HG03460 (cell line): ENCODE measurements around the gene RPS13.
"Not testable (repeated sequence)": the region's sequence is repeated elsewhere in the genome, so short reads cannot be mapped to it uniquely, and the experiment has no call there.

Experiments used
- ATAC-seq: cut with Tn5 transposase; IDR thresholded peaks from one replicate; pipeline ENCODE4 v1.9.1; 2021; ENCODE audit not compliant: unreplicated experiment

Gene RPS13

DNA sequence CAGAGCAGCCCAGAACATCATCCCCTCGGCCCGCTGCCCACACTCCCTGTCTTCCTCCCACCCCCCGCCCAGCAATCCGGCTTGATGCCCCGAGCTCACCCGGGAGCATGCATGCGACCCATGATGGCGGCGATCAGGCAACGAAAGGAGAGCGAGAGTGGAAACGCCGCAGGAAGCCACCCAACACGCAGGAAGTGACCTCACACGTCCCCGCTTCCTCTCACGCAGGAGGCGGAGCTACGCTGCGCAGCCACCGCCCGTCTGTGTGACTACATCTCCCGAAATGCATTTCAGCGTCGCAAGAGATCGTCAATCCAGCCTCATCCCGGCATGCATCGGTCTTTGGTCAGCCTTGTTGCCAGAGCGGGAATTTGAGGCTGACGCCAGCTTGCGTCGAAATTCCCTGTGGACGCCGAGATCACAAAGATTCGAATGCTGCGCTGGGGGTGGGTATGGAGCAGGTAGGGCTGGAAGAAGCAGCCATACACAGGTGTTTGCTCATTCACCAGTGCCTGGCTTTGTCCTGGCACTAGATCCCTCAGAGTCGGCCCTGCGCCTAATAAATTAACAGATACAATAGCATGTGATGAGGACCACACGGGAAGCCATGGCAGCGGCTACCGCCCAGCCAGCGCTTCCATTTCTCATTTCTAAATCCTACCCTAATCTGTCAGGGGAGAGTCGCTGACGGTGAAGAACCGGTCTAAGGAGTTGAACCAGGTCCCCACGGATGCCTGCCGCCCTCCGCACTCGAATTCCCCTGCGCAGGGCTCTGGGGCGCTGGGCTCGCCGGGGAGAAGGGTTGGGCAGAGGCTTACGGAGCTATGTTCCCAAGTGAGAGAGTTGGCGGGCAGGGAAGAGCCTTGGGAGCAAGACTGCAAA lies at the start of gene RPS13:
Gene RPS13, minus strand, starts transcription at position 148 of the 882 bp plus-strand sequence. Its CDS starts 26 bp downstream, at position 122.
- ATAC-seq = peak; percentile 94

DNA sequence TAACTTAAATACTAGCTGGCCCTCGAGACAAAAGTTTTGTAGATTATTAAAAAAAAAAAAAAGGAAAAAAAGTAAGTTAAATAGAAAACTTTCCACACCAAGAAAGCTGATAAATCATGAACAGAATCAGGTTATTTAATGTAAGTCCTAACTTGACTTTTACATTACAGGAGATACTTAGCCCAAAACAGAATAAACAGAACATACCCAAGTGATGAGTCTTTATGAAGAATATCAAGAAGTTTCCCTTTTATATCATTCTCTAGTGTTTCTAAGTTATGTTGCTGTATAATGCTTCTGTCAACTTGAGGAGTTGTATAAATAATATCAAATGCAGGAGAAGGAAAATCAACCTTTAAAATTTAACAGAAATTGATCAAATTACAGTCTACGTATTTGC lies 44.5 kb upstream of the RPS13 start:
- no peak for ATAC-seq

DNA sequence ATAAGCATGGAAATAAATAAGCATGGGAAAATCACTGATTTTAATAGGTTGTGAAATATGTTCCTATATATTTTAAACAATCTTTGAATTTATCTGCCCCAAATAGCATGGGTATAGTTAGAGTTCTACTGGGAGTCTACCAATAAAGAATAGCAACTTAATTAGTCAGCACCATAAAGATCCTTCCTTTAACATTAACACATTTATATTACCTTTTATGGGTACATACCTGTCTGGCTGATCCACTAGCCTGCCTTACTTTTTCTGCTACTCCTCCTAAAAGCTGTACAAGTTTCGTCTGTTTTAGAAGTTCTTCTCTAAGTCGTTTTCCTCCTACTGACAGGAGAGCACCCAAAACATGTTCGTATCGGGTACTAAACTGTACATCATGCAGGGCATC lies 39.8 kb upstream of the RPS13 start:
- ATAC-seq = no peak

- ATAC-seq = no peak
Observed at GRCh38 chr11:17116117-17116516, 38.6 kb upstream of the RPS13 start.

- ATAC-seq = not testable (repeated sequence)
Observed at GRCh38 chr11:17107745-17108144, 30.3 kb upstream of the RPS13 start.

DNA sequence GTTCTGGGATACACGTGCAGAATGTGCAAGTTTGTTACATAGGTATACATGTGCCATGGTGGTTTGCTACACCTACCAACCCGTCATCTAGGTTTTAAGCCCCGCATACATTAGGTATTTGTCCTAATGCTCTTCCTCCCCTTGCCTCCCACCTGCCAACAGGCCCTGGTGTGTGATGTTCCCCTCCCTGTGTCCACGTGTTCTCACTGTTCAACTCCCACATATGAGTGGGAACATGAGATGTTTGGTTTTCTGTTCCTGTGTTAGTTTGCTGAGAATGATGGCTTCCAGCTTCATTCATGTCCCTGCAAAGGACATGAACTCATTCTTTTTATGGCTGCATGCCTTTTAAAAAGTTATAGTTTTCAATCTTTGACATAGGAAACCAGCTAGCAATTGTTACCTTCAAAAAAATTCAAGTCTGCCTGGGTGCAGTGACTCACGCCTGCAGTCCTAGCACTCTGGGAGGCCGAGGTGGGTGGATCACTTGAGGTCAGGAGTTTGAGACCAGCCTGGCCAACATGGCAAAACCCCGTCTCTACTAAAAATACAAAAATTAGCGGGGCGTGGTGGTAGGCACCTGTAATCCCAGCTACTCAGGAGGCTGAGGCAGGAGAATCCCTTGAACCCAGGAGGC lies 28.1 kb upstream of the RPS13 start:
- ATAC-seq = not testable (repeated sequence)

DNA sequence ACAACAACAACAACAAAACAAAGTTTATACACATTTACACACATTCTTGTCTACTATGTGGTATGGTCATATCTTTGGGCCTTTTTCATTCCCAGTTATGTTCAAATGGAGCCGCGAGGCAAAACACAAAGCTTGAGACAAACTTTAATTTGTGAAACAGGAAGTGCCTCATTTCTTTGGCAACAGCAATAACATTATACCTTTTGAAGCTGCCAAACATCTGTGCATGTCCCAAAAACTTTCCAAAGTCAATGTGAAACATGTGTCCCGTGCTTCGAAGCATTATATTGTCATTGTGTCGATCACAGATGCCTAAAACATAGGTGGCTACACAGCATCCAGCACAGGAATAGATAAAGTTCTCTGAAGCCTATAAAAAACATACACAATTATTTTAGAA lies 25.0 kb upstream of the RPS13 start:
- no peak for ATAC-seq

- ATAC-seq = no peak
Observed at GRCh38 chr11:17098658-17099057, 21.2 kb upstream of the RPS13 start.

DNA sequence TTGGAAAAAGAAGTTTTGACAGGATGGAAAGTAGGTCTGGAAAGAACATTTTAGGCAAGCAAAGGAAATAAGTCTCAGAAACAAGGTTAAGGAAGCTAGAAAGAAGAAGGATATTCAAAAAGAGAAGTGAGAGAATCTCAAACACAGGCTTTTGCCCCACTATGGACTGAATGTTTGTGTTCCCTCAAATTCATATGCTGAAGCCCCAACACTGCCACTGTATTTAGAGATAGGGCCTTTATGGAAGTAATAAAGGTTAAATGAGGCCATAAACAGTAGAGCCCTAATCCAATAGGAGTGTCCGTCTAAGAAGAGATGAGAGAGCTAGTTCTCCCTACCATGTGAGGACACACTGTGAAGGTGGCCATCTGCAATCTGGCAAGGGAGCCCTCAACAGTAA lies 20.6 kb upstream of the RPS13 start:
- ATAC-seq = no peak

GRCh38 chr11:17085976-17086375 lies 8.5 kb upstream of the RPS13 start:
- ATAC-seq = not testable (repeated sequence)

DNA sequence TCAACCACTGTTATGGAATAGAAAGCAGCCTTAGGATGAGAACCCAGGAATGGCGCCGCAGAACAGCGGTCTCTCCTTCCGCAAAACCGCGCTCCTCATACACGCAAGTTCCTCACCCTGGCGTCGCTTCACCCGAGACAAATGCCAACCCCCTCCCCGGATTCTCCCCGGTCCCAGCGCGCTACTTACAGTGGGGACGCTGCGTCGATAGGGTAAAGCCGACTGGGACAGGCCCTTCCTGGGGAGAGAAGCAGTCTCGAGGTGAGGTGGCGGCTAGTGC lies 287 bp downstream of the RPS13 start:
- peak; percentile 9 for ATAC-seq

- no peak for ATAC-seq
Observed at GRCh38 chr11:17076517-17077239, 789 bp downstream of the RPS13 start.

- no peak for ATAC-seq
Observed at GRCh38 chr11:17075506-17075905, 2.0 kb downstream of the RPS13 start.

DNA sequence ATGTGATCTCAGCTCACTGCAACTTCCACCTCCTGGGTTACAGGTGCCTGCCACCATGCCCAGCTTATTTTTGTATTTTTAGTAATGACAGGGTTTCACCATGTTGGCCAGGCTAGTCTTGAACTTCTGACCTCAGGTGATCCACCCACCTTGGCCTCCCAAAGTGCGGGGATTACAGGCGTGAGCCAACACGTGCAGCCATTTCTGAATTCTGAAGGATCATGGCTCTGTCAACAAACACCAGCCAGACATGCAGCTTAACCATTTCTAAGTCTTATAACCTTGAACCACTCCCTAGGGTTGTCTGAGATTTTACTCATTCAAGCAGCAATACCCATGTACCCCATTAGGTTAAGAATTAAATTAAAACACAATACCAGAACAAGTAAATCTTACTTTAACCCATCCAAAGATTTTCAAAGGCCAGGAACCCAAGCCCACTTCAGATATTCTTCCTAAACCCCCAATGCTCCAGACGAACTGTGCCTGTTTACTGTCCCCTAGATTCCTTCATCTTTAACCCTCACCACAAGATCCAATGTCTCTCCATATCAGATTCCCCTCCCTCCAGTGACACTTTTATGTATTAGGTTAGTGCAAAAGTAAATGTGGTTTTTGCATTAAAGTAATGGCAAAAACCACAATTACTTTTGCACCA lies 4.0 kb downstream of the RPS13 start:
- no peak for ATAC-seq

DNA sequence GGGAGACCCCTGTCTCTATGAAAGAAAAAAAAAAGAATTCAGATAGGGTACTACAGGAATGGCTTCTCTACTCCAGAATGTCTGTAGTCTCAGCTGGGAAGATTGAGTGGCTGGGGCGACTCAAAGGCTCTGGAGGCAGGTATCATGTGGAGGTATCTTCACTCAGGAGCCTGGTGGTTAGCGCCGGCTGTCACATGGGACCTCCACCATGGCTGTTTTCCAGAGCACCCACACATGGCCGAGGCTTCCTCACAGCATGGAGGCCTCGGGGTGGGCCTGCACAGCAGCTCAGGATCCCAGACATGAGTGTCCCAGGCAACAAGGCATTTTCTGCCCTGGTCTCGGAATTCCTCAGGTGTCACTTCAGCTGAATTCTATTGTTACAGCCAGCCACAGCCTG lies 10.1 kb downstream of the RPS13 start:
- no peak for ATAC-seq

DNA sequence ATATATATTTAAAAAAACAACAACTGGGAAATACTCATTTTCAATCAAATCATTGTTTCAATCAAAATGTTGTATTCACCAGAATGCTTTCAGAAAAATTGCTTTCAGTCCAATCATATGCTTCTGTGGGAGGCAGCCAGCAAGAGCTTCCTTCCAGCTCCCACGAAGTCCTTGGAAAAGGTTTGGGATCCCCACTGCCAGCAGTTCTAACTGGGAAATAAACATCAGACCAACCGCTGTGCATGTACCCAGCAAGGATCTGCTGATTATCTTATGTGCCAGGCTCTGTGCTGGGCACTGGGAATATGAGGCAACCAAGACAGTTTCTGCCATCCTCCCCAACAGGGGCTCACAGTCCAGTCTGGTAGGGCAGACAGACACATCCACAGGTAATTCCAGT lies 10.8 kb downstream of the RPS13 start:
- no peak for ATAC-seq

DNA sequence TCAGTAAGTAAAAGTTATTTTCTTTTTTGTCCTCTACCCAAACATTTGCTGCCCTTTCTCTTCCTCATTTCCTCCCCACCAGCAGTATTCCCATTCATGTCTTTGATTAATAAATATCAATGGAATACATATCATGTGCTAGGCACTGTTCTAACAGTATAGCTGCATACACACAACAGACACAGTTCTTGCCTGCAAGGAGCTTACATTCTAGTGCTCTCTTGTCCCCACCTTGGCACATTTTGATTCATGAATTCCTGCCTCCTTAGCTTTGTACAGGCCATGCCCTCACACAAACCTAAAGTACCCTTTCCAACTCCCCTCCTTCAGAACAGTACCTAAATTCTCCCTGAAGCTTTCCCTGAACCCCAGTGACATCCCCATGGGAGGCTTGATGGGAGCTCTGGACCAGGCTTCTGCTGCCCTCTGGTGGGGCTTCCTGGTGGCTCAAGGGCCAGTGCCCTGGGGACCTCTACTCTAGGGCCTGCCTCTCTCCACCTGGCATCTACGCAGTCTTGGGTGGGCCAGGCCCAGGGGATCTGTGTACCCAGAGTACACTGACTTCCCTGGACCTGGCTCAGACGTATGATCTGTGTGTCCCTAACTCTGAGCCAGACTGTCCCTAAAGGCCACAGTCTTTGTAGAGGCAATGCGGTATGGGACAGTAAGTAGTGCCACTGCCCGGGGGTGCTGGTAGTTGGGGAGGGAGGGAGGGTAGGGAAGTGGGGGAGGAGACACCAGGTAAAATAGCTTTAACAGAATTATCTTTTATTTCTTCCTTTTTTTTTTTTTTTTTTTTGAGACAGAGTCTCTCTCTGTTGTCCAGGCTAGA lies 14.1 kb downstream of the RPS13 start:
- peak; percentile 74 for ATAC-seq

DNA sequence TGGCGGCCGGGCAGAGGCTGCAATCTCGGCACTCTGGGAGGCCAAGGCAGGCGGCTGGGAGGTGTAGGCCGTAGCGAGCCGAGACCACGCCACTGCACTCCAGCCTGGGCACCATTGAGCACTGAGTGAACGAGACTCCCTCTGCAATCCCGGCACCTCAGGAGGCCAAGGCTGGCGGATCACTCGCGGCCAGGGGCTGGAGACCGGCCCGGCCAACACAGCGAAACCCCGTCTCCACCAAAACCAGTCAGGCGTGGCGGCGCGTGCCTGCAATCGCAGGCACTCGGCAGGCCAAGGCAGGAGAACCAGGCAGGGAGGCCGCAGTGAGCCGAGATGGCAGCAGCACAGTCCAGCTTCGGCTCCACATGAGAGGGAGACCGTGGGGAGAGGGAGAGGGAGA lies 26.3 kb downstream of the RPS13 start:
- ATAC-seq = not testable (repeated sequence)

DNA sequence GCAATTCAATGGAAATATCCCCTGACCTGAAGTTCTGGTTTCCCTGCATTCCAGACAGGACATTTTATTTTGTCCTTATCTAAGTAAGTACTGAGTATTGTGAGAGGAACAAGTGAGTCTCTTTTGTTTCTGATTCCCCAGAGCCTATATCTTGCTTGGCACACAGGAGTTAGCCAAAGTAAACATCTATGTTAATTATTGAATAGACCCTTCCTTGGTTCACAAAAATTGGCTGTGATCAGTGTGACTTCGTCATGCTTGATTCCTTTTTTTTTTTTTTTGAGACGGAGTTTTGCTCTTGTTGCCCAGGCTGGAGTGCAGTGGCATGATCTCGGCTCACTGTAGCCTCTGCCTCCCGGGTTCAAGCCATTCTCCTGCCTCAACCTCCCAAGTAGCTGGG lies 29.0 kb downstream of the RPS13 start:
- ATAC-seq = not testable (repeated sequence)

- ATAC-seq = no peak
Observed at GRCh38 chr11:17046690-17047089, 30.8 kb downstream of the RPS13 start.
